Activated T-cell treated with anti-CD3 and anti-CD28 coated beads, Interleukin-2, amount 50 U/mL, for 4 hours (primary cell): ENCODE data around the gene SLC38A8. TPM values are rescaled to one million over a fixed set of nuclear protein-coding genes. Genes with fewer than 3 reads are reported as not detected.

ENCODE experiments used
- ATAC-seq, 2 donors: fragments of 200-7000 bp; cut with Tn5 transposase; one replicate each; pipeline ENCODE4 v1.10.0; 2021
- DNase-seq: peaks from one replicate; pipeline ENCODE4 v3.0.0-alpha.2; 2020
- H3K27me3 Mint-ChIP-seq: one replicate; pipeline ENCODE4 v1.8.0; 2021; ENCODE audit warnings: low read depth, mixed read lengths
- H3K36me3 Mint-ChIP-seq: one replicate; pipeline ENCODE4 v1.8.0; 2022; ENCODE audit warnings: mixed read lengths; ENCODE audit not compliant: insufficient read depth
- H3K4me1 Mint-ChIP-seq: one replicate; pipeline ENCODE4 v1.8.0; 2021; ENCODE audit warnings: low read depth, mixed read lengths
- H3K4me3 Mint-ChIP-seq: one replicate; pipeline ENCODE4 v1.8.0; 2021; ENCODE audit warnings: mild to moderate bottlenecking, moderate library complexity, mixed read lengths
- H3K9me3 Mint-ChIP-seq: one replicate; pipeline ENCODE4 v1.8.0; 2021; ENCODE audit warnings: mixed read lengths
- total RNA-seq, 3 donors: library from RNA; stranded (reverse); gene quantifications; one replicate each; pipeline ENCODE4 v1.2.1, GENCODE V29; 2021

SLC38A8 gene
- not detected for total RNA-seq

DNA sequence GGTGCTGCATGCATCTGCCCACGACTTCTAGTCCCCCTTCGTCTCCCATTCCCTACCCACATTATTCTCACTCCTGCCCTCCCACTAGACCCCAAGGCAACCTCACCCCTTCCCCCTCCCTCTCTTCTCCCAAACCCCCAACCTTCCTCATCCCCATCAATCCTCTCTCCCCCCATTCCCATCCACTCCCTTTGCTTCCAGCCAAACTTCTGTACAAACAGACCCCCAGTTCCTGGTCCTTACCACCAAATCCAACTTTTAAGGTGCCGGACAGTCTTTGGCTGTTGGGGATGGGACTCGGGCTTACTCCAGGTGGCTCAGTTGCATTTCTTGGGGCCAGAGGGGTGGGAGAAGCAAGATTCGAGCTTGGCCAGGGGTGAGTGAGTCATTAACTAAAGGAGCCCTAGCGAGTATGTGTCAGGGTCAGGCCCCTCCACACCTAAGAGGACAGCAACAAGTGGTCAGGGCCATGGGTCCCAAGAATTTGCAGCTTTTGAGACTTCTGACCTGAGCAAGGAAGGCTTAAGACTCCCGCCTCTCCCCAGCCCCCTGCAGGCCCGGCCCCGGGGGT lies at the start of gene SLC38A8:
TSS of gene SLC38A8 (minus strand) at position 488 of the 571 bp plus-strand sequence. CDS start 638 bp downstream, outside the sequence.
- no peaks in the 10 kb centered on the region for H3K9me3 Mint-ChIP-seq
- no peak within 1 kb of the TSS for H3K4me3 Mint-ChIP-seq
- peaks cover 3% of the 10 kb centered on the region for H3K4me1 Mint-ChIP-seq
- DNase-seq (no peak), ATAC-seq (no peak)
- peaks cover 2% of the 10 kb centered on the region for H3K36me3 Mint-ChIP-seq
- H3K27me3 Mint-ChIP-seq = peaks cover 10% of the 10 kb centered on the region

DNA sequence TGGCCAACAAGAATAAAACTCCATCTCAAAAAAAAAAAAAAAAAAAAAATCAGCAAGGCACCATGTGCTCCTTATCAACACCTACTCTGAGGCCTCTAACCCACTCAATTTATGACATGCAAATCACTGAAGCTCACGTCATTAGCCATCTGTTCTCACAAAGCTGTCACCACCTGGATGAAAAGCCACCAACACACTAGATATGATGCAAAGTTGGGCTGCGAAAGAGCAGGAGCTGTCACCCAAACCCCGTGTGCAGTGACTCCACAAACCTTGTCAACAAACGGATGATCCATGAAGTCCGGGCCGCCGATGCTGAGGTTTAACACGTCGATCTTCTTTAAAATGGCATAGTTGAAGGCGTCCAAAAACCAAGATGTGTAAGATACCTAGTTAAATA lies 48.9 kb upstream of the SLC38A8 start:
- DNase-seq (no peak), ATAC-seq (no peak)
- Mint-ChIP-seq H3K27me3 (no peaks in the 10 kb centered on the region), H3K9me3 (no peaks in the 10 kb centered on the region), H3K36me3 (peaks cover 62% of the 10 kb centered on the region), H3K4me3 (no peak overlapping the region), H3K4me1 (peaks cover 25% of the 10 kb centered on the region)

- H3K27me3 Mint-ChIP-seq = no peaks in the 10 kb centered on the region
- peaks cover 65% of the 10 kb centered on the region for H3K36me3 Mint-ChIP-seq
- H3K4me3 Mint-ChIP-seq = no peak overlapping the region
- H3K4me1 Mint-ChIP-seq = peaks cover 32% of the 10 kb centered on the region
- ATAC-seq (no peak), DNase-seq (no peak)
- H3K9me3 Mint-ChIP-seq = no peaks in the 10 kb centered on the region
Observed at GRCh38 chr16:84090211-84090610, 47.6 kb upstream of the SLC38A8 start.

DNA sequence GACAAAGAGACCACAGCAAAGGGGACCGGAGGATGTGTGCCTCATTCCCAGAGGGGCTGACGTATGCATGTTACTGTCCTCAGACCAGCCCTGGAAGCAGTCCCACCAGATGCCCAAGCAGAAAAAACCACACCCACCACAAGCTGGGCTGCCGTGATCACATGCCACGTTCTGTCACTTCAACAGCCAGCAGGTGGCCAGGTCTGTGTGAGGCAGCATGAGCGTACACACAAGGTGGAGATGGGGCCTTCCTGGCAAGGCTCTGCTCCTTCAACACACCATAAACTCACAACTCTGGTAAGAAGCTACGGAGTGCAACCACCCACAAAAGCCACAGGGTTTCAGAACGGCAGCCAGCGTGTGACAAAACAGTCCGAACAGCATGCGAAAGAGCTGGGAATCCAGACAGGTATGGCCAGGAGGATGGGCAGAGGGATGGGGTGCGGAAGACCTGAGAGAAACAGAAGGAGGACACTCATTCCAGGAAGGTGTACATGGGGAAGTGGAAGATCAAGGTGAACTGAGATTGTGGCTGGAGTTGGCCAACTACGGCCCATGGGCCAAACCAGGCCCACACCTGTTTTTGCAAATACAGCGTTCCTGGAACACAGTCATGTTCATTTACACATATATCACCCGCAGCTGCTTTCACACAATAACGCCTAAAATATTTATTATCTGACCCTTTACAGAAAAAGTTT lies 46.2 kb upstream of the SLC38A8 start:
- Mint-ChIP-seq H3K4me1 (peaks cover 37% of the 10 kb centered on the region), H3K36me3 (peaks cover 61% of the 10 kb centered on the region), H3K4me3 (no peak overlapping the region), H3K9me3 (no peaks in the 10 kb centered on the region), H3K27me3 (no peaks in the 10 kb centered on the region)
- ATAC-seq (peak; percentile 72 to 81), DNase-seq (peak; percentile 35)

GRCh38 chr16:84087466-84088151 lies 45.0 kb upstream of the SLC38A8 start:
- no peaks in the 10 kb centered on the region for H3K27me3 Mint-ChIP-seq
- H3K4me1 Mint-ChIP-seq = peaks cover 37% of the 10 kb centered on the region
- no peak overlapping the region for H3K4me3 Mint-ChIP-seq
- H3K36me3 Mint-ChIP-seq = peaks cover 54% of the 10 kb centered on the region
- ATAC-seq (no peak), DNase-seq (no peak)
- no peaks in the 10 kb centered on the region for H3K9me3 Mint-ChIP-seq

GRCh38 chr16:84087001-84087400 lies 44.4 kb upstream of the SLC38A8 start:
- H3K36me3 Mint-ChIP-seq = peaks cover 57% of the 10 kb centered on the region

DNA sequence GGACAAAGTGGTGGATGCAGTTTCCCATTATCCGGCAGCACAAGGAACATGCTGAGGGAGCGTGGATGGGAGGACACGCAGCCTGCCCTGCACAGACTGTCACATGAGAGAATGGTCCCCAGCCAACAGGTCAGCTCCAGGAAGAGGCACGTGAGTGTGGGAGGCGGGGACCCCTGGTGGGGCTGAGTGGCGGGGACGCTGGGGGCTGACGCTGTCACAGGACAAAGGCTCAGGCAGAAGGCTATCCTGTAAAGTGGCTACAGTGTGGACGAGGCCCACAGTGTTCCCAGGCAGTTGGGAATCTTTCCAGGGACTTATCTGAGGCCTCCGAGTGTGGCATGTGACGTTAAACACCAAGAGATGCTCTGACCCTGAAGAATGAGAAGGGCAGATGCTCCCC lies 43.7 kb upstream of the SLC38A8 start:
- Mint-ChIP-seq H3K36me3 (peaks cover 57% of the 10 kb centered on the region), H3K4me3 (no peak overlapping the region), H3K27me3 (no peaks in the 10 kb centered on the region), H3K4me1 (peaks cover 37% of the 10 kb centered on the region), H3K9me3 (no peaks in the 10 kb centered on the region)
- no peak for DNase-seq
- no peak for ATAC-seq

More at GRCh38 chr16:84087001-84087400, 44.4 kb upstream of the SLC38A8 start:
- ATAC-seq (no peak), DNase-seq (no peak)
- H3K27me3 Mint-ChIP-seq = no peaks in the 10 kb centered on the region
- no peaks in the 10 kb centered on the region for H3K9me3 Mint-ChIP-seq
- H3K4me3 Mint-ChIP-seq = no peak overlapping the region
- peaks cover 37% of the 10 kb centered on the region for H3K4me1 Mint-ChIP-seq

GRCh38 chr16:84085773-84086172 lies 43.2 kb upstream of the SLC38A8 start:
- H3K4me1 Mint-ChIP-seq = peaks cover 37% of the 10 kb centered on the region
- peaks cover 59% of the 10 kb centered on the region for H3K36me3 Mint-ChIP-seq
- H3K4me3 Mint-ChIP-seq = no peak overlapping the region
- no peaks in the 10 kb centered on the region for H3K27me3 Mint-ChIP-seq
- ATAC-seq (no peak), DNase-seq (no peak)
- no peaks in the 10 kb centered on the region for H3K9me3 Mint-ChIP-seq

GRCh38 chr16:84085271-84085667 lies 42.7 kb upstream of the SLC38A8 start:
- DNase-seq (no peak), ATAC-seq (no peak)
- H3K4me3 Mint-ChIP-seq = no peak overlapping the region
- H3K27me3 Mint-ChIP-seq = no peaks in the 10 kb centered on the region
- peaks cover 57% of the 10 kb centered on the region for H3K36me3 Mint-ChIP-seq
- H3K4me1 Mint-ChIP-seq = peaks cover 36% of the 10 kb centered on the region
- no peaks in the 10 kb centered on the region for H3K9me3 Mint-ChIP-seq

GRCh38 chr16:84084570-84085270 lies 42.1 kb upstream of the SLC38A8 start:
- DNase-seq = peak; percentile 61
- Mint-ChIP-seq H3K9me3 (no peaks in the 10 kb centered on the region), H3K4me3 (no peak overlapping the region), H3K36me3 (peaks cover 60% of the 10 kb centered on the region), H3K4me1 (peaks cover 36% of the 10 kb centered on the region), H3K27me3 (no peaks in the 10 kb centered on the region)
- peak; percentile 84 to 94 for ATAC-seq

GRCh38 chr16:84082835-84083569 lies 40.4 kb upstream of the SLC38A8 start:
- H3K27me3 Mint-ChIP-seq = no peaks in the 10 kb centered on the region
- no peak for DNase-seq
- H3K36me3 Mint-ChIP-seq = peaks cover 59% of the 10 kb centered on the region
- H3K4me3 Mint-ChIP-seq = no peak overlapping the region
- ATAC-seq = no peak
- no peaks in the 10 kb centered on the region for H3K9me3 Mint-ChIP-seq
- peaks cover 21% of the 10 kb centered on the region for H3K4me1 Mint-ChIP-seq

- ATAC-seq (no peak), DNase-seq (no peak)
- peaks cover 58% of the 10 kb centered on the region for H3K36me3 Mint-ChIP-seq
- H3K4me1 Mint-ChIP-seq = peaks cover 20% of the 10 kb centered on the region
- no peak overlapping the region for H3K4me3 Mint-ChIP-seq
- no peaks in the 10 kb centered on the region for H3K27me3 Mint-ChIP-seq
- H3K9me3 Mint-ChIP-seq = no peaks in the 10 kb centered on the region
Observed at GRCh38 chr16:84082110-84082509, 39.5 kb upstream of the SLC38A8 start.

DNA sequence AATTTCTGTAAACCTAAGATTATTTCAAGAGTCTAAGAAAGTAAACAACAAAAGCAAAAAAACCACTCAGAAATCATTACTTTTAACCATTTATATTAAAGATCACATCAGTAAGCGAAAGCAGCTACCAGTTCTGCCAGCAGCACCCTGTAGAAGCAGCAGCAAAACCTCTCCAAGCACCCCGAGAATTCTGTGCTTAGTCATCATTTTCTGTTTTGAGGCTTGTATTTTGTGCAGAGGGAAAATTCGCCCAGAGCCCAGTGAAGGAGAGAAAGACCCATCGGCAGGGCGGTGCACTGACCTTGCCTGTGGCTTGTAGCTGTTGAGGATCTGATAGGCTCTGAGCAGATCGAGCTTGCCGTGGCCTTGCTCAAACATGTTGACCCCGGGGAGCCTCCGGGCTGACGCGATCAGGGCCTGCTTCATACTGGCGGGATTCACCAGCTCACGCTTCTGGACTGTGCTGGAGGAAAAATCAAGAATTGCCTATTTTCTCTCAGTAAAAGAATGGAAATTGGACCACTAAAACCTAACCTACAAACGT lies 38.9 kb upstream of the SLC38A8 start:
- DNase-seq = no peak
- H3K4me3 Mint-ChIP-seq = no peak overlapping the region
- no peaks in the 10 kb centered on the region for H3K9me3 Mint-ChIP-seq
- ATAC-seq = no peak
- H3K27me3 Mint-ChIP-seq = no peaks in the 10 kb centered on the region
- H3K4me1 Mint-ChIP-seq = peaks cover 18% of the 10 kb centered on the region
- H3K36me3 Mint-ChIP-seq = peaks cover 58% of the 10 kb centered on the region

GRCh38 chr16:84080813-84081212 lies 38.2 kb upstream of the SLC38A8 start:
- H3K9me3 Mint-ChIP-seq = no peaks in the 10 kb centered on the region
- H3K4me3 Mint-ChIP-seq = no peak overlapping the region
- no peak for DNase-seq
- ATAC-seq = no peak
- no peaks in the 10 kb centered on the region for H3K27me3 Mint-ChIP-seq
- peaks cover 52% of the 10 kb centered on the region for H3K36me3 Mint-ChIP-seq
- peaks cover 13% of the 10 kb centered on the region for H3K4me1 Mint-ChIP-seq
